Hepatocyte (in vitro differentiated cells): ENCODE measurements around the gene AK3. TPM values are rescaled to one million over a fixed set of nuclear protein-coding genes. Genes with fewer than 3 reads are reported as not detected.
"Not testable (repeated sequence)": the region's sequence is repeated elsewhere in the genome, so short reads cannot be mapped to it uniquely, and the experiment has no call there.

Experiments
- DNase-seq: peaks from one replicate; pipeline ENCODE4 v3.0.0-alpha.2; 2016; ENCODE audit warnings: low spot score
- H2AFZ ChIP-seq: fragments of 200-600 bp; sonication (generic); 2 replicates; pipeline ENCODE4 v1.6.0; 2016; ENCODE audit warnings: antibody characterized with exemption, mild to moderate bottlenecking
- H3K27ac ChIP-seq: fragments of 200-600 bp; sonication (generic); 2 replicates; pipeline ENCODE4 v1.5.1; 2016; ENCODE audit warnings: mild to moderate bottlenecking
- H3K27me3 ChIP-seq: fragments of 200-600 bp; sonication (generic); 2 replicates; pipeline ENCODE4 v1.6.1; 2016
- H3K36me3 ChIP-seq: fragments of 200-600 bp; sonication (generic); replicated peaks from 2 replicates; pipeline ENCODE4 v1.5.1; 2016; ENCODE audit warnings: low read depth; ENCODE audit not compliant: insufficient read depth
- H3K4me1 ChIP-seq: fragments of 200-600 bp; sonication (generic); 2 replicates; pipeline ENCODE4 v1.5.1; 2016; ENCODE audit warnings: mild to moderate bottlenecking, moderate library complexity; ENCODE audit not compliant: insufficient read depth
- H3K4me2 ChIP-seq: fragments of 200-600 bp; sonication (generic); 2 replicates; pipeline ENCODE4 v1.6.0; 2016
- H3K4me3 ChIP-seq: fragments of 200-600 bp; sonication (generic); 2 replicates; pipeline ENCODE4 v1.5.1; 2016; ENCODE audit warnings: mild to moderate bottlenecking
- H3K79me2 ChIP-seq: fragments of 200-600 bp; sonication (generic); 2 replicates; pipeline ENCODE4 v1.6.0; 2017; ENCODE audit warnings: mild to moderate bottlenecking
- H3K9me2 ChIP-seq: fragments of 200-600 bp; sonication (generic); replicated peaks from 2 replicates; pipeline ENCODE4 v1.6.0; 2017; ENCODE audit warnings: mild to moderate bottlenecking; ENCODE audit not compliant: insufficient read depth
- H3K9me3 ChIP-seq: fragments of 200-600 bp; sonication (generic); 2 replicates; pipeline ENCODE4 v1.5.1; 2016; ENCODE audit warnings: low read depth, mild to moderate bottlenecking
- H4K20me1 ChIP-seq: fragments of 200-600 bp; sonication (generic); 2 replicates; pipeline ENCODE4 v1.6.0; 2016; ENCODE audit warnings: mild to moderate bottlenecking; ENCODE audit not compliant: insufficient read depth, poor library complexity, severe bottlenecking
- CTCF ChIP-seq: fragments of 200-600 bp; sonication (generic); IDR thresholded peaks from 2 replicates; pipeline ENCODE4 v1.5.1; 2016; ENCODE audit warnings: antibody characterized with exemption, mild to moderate bottlenecking; ENCODE audit not compliant: poor library complexity
- EZH2 ChIP-seq: fragments of 200-600 bp; sonication (generic); IDR thresholded peaks from 2 replicates; pipeline ENCODE4 v1.6.1; 2016; ENCODE audit warnings: antibody characterized with exemption, mild to moderate bottlenecking, borderline replicate concordance
- EZH2phosphoT487 ChIP-seq: fragments of 200-600 bp; sonication (generic); IDR thresholded peaks from one replicate; pipeline ENCODE4 v1.6.1; 2018; ENCODE audit warnings: antibody characterized with exemption, mild to moderate bottlenecking, low read depth, moderate library complexity; ENCODE audit not compliant: unreplicated experiment, severe bottlenecking
- WGBS: methylation state at CpG from one replicate; pipeline ENCODE4 v1.1.6; 2016; ENCODE audit warnings: low lambda C conversion rate; ENCODE audit errors: missing lambda C conversion rate; 5-methylcytosine and 5-hydroxymethylcytosine counted together
- polyA plus RNA-seq: library from polyadenylated mRNA; unstranded; fragments of >200 nt; fragmentation: Nextera tagmentation; extraction: Ambion mirVana; gene quantifications from 2 replicates; pipeline ENCODE4 v1.2.1, GENCODE V29; 2016
- total RNA-seq: library from RNA; depleted of rRNA; stranded (reverse); fragments of >200 nt; gene quantifications from 2 replicates; pipeline ENCODE4 v1.2.3, GENCODE V29; 2014

Gene AK3
- total and polyA plus RNA-seq, 2 experiments from 2014 or later: 102 to 141 TPM

DNA sequence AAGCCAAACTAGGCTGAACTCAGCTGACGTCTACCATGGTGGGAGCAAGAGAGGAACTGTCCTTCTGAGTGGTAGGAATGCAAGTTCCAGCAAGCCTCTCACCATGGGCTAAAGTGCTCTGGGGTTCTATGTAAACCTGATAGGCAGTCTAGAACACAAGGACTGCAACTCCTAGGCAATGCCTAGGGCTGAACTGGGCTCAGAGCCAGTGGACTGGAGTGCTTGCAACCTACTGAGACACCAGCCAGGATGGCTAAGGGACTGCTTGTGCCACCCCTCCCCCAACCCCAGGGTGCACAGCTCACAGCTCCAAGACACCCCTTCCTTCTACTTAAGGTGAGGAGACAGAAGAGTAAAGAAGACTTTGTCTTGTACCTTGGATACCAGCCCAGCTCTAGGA lies 39.6 kb upstream of the AK3 start:
- WGBS: 83% methylated on average over 1 of the region's 1 CpG

GRCh38 chr9:4774958-4775357 lies 34.0 kb upstream of the AK3 start:
- H3K4me2 ChIP-seq, H3K4me1 ChIP-seq, DNase-seq, H3K27ac ChIP-seq, H3K36me3 ChIP-seq, H3K9me3 ChIP-seq, H3K9me2 ChIP-seq, H4K20me1 ChIP-seq, H2AFZ ChIP-seq, H3K4me3 ChIP-seq, H3K79me2 ChIP-seq, H3K27me3 ChIP-seq: not testable (repeated sequence)
- 80% methylated on average over 2 of the region's 2 CpGs for WGBS

More for the DNA sequence above, 39.6 kb upstream of the AK3 start:
- Histone ChIP-seq H3K27ac (no peak overlapping the region), H3K4me1 (no peaks in the 10 kb centered on the region), H3K4me2 (no peak overlapping the region), H3K36me3 (no peaks in the 10 kb centered on the region), H3K79me2 (no peaks in the 10 kb centered on the region), H2AFZ (no peak overlapping the region), H3K9me3 (no peaks in the 10 kb centered on the region), H3K27me3 (no peaks in the 10 kb centered on the region), H3K4me3 (no peak overlapping the region), H3K9me2 (no peaks in the 10 kb centered on the region), H4K20me1 (no peaks in the 10 kb centered on the region)
- DNase-seq: no peak
- TF ChIP-seq EZH2phosphoT487 (no peak), EZH2 (no peak), CTCF (no peak)

DNA sequence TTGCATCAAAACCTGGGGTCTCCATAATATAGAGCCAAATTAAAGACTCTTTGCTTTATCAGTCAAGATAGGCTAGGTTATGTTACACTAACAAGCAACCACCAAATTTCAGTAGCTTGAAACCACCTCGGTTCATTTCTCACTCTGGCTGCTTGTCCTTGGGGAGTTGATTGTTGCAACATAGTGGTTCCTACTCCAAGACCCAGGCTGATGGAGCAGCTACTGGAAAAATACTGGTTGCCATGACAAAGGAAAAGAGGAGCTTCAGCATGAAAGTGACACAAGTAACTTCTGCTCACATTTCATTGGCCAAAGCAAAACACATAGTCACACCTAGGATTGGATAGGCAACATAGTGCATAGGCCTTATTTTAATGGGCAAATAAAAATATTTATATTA lies 33.2 kb upstream of the AK3 start:
- H3K27ac ChIP-seq: no peak overlapping the region
- no peaks in the 10 kb centered on the region for H3K4me1 ChIP-seq
- H3K79me2 ChIP-seq: no peaks in the 10 kb centered on the region
- no peaks in the 10 kb centered on the region for H4K20me1 ChIP-seq
- H3K4me2 ChIP-seq: no peak overlapping the region
- no peak overlapping the region for H2AFZ ChIP-seq
- H3K9me2 ChIP-seq: no peaks in the 10 kb centered on the region
- no peak for TF ChIP-seq CTCF
- no peak for TF ChIP-seq EZH2
- no peak for TF ChIP-seq EZH2phosphoT487
- no peaks in the 10 kb centered on the region for H3K27me3 ChIP-seq
- DNase-seq: no peak
- WGBS: 96% methylated on average over 1 of the region's 1 CpG
- no peaks in the 10 kb centered on the region for H3K36me3 ChIP-seq
- no peak overlapping the region for H3K4me3 ChIP-seq
- H3K9me3 ChIP-seq: no peaks in the 10 kb centered on the region

DNA sequence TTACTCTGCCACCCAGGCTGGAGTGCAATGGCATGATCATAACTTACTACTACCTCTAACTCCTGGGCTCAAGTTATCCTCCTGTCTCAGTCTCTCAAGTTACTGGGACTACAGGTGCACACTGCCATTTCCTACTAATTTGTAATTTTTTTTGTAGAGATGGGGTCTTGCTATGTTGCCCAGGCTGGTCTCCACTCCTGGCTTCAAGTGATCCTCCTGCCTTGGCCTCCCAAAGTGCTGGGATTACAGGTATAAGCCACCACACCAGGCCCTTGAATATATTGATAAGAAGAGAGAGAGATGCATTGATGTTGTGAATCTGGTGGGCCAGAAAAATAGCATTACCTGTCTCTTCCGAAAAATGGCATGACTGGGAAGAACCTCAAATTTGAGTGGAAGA lies 30.8 kb upstream of the AK3 start:
- no peaks in the 10 kb centered on the region for H3K9me2 ChIP-seq
- no peak for TF ChIP-seq CTCF
- TF ChIP-seq EZH2: no peak
- TF ChIP-seq EZH2phosphoT487: no peak

More for the DNA sequence above, 30.8 kb upstream of the AK3 start:
- Histone ChIP-seq H3K36me3 (no peaks in the 10 kb centered on the region), H3K4me1 (no peaks in the 10 kb centered on the region), H3K4me2 (no peak overlapping the region), H3K27ac (no peak overlapping the region), H4K20me1 (no peaks in the 10 kb centered on the region), H3K27me3 (no peaks in the 10 kb centered on the region), H2AFZ (no peak overlapping the region), H3K4me3 (no peak overlapping the region), H3K79me2 (no peaks in the 10 kb centered on the region), H3K9me3 (no peaks in the 10 kb centered on the region)
- DNase-seq: no peak
- WGBS: 85% methylated on average over 1 of the region's 1 CpG
